GM19099 (cell line): ENCODE measurements around the gene CDK18.

Experiments used
- POLR2A ChIP-seq: IDR thresholded peaks from 3 replicates; pipeline ENCODE4 v1.6.1; 2011; ENCODE audit warnings: low read depth; ENCODE audit not compliant: insufficient read length; ENCODE audit errors: extremely low read depth

The CDK18 gene

DNA sequence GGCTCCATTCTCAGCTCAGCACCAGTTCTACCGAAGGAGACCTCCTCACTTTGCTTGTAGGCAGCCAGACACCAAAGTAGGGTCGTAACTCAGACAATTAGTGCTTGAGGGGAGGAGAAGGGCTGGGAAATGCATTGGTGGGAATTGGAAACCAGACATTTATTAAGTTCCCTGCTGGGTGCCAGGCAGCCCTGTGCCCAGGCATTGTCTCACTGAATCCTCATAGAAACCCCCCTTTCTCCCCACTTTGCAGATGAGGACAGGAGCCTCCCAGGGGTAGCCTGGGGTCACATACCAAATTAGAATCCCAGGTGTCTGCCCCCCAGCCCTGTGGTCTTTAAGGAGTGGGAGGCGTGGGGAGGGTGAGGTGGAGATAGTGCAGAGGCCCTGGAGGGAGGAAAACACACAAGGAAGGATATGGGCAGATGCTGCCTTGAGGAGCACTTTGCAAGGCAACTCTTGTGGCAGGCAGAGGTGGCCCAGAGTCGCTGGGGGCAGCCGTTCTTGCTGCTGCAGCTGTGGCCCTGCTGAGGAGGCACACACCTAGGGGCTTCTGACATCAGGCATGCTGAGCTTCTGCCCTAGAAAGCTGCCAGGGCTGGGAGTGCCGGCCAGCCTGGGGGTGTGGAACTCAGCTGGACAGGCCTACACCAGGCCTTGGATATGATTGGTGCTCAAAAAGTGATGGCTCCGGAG is 29.4 kb downstream of the CDK18 start:
- TF ChIP-seq POLR2A, result no peak

GRCh38 chr1:205534444-205534985 is 30.0 kb downstream of the CDK18 start:
- no peak for TF ChIP-seq POLR2A

- no peak for TF ChIP-seq POLR2A
These were observed 30.6 kb downstream of the CDK18 start for GRCh38 chr1:205535096-205535495.

GRCh38 chr1:205535866-205536758 is 31.6 kb downstream of the CDK18 start:
- no peak for TF ChIP-seq POLR2A

DNA sequence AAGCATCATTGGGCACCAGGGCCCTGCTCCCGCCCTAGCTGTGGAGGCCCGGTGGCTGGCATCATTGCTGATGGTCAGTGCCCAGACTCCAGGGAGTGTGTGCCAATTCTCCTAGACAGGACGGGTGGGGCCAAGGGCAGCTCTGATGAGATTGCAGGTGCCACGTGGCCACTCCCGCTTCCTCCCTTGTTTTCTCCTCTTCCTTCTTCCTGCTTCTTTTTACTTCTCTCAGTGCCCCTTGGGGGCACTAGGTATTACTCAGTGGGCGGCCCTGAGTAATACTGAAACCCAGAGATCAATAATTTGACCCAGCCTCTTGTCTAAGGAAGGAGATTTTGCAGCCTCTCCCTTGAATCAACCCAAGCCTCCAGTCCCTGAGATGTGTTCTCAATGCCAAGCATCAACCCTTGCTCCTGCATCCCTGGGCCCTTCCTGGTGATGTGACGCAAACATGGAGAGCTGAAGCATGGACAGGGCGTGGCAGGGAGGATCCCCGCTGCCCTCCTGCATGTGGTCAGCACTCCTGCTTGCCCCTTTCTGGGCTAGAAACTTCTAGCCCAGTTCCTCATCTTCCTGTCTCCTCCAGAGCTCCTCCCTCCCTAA is 32.4 kb downstream of the CDK18 start:
- no peak for TF ChIP-seq POLR2A

GRCh38 chr1:205537386-205538018 is 33.0 kb downstream of the CDK18 start:
- no peak for TF ChIP-seq POLR2A

- TF ChIP-seq POLR2A, result no peak
These were observed 33.9 kb downstream of the CDK18 start for GRCh38 chr1:205538235-205538840.

DNA sequence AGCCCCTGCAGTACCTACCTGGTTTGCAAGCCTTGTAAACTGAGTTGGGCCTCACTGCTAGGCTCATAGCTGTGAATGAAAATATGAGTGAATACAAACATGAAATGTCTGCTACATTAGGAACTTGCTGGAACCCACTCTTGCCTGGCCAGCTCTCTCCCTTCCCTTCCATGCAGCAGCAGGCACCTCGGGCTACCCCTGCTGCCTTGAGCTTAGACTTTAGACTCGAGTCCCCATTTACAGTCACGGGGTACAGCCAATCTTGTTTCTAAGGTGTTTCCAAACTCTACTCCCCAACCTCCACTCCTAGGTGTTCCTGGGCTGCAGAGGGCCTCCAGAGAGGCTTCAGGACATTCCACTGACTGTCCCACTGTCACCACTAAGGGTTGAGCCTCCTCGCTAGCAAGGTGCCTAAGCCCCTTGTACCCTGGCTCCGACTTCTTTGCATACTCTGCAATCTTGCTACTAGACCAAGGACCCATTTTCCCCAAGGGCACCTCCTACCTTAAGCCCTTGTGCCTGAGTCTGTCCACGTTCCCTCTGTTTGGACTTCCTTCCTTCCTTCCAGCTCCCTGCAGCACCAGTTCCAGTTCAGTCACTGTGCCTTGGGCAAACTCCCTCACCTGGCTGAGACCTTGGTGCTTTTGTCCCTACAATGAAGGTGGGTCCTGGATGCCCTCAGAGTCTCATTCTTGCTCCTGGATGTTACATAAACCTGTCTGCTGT is 36.9 kb downstream of the CDK18 start:
- no peak for TF ChIP-seq POLR2A

DNA sequence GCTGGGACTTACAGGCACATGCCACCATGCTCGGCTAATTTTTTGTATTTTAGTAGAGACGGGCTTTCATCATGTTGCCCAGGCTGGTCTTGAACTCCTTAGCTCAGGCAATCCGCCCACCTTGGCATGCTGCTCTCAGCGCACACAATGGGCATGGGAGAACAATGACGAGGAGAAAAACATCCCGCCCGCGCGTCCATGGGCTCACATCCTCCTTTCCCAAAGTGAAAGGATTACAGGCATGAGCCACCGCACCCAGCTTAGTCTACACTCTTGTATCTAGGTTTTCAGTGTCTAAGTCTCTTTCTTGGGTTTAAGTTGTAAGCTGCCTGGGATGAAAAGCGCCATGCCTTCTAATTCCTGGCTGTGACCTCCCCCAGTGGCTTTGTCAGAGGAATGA is 37.9 kb downstream of the CDK18 start:
- TF ChIP-seq POLR2A, result no peak

DNA sequence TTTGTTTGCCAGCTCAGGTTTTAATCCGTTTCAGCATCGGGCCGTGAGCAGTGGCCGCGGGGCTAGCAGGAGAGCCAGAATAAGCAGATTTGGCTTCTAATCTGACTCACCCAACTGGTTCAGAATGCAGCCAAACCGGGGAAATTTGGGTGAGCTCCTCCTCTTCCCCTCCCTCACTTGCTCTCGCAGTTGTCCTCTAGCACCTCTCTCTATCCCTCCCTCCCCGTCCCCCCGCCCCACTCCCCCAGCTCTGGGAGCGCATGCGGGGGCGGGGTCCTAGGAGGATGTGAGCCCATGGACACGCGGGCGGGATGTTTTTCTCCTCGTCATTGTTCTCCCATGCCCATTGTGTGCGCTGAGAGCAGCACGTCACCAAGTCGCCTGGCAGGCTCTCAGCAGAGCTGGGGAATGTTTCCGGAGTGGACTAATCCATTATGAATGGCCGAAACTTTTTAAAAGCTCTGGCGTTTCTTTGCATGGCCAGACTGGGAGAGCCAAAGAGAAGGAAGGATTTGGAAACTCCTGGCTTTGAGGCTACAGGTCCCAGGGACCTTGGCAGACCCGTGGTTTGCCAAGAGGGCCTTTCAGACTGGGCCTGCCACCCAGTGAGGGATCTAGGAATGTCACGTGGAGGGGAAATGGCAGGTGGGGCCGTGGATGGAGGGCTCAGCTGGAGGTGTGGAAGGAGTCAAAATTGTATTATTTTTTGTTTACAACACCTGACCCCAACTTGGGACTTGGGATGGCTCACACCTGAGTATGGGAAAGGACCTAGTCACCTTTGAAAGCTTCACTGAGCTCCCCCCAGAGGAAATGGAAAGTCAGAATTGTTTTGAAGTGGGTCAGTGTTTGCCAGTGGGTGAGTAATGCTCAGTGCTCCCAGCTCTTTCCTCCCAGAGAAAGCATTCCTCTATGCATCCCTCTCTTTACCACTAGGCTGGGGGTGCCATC is 39.2 kb downstream of the CDK18 start:
- no peak for TF ChIP-seq POLR2A

GRCh38 chr1:205545001-205545919 is 40.8 kb downstream of the CDK18 start:
- TF ChIP-seq POLR2A, result no peak

DNA sequence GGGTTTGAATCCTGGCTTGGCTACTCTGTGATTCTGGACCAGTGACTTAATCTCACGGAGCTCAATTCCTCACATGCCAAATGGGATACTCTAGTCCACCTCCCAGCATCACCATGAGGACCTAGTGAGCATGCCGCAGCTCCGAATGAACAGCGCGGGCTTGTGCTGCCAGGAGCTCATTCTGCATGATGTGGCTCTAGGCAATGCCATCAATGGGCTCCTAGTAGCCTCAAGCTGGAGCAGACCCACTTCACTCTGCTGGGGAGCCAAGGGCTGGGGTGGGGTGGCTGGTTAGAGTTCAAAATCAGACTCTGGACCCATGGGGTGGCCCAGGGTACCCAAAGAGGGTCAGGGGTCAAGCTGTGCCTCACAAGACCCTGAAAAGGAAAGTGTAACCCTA is 41.5 kb downstream of the CDK18 start:
- TF ChIP-seq POLR2A, result no peak

DNA sequence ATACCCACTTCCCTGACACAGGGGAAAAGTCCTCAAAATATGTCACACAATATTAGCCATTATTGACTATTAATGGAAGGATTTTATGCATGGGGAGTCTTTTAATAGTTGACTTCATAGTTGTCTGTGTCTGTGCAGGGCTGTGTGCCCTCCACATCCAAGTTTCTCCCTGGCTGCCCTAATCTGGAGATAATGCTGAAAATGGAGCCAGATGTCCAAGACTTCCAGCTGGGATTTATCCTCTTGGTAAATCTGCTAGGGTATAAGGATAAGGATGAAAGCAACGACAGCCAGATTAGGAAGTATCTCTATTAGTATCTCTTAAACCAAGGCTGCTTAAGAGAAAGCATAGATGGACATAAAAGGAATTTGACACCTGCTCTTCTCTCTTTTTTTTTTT is 42.1 kb downstream of the CDK18 start:
- TF ChIP-seq POLR2A, result no peak
